Gastroesophageal sphincter (tissue), 2 donors: ENCODE measurements around the gene STT3A.

Experiments used
- EP300 ChIP-seq: sonication (generic); formaldehyde crosslinking; IDR thresholded peaks from one replicate; pipeline ENCODE4 v1.6.1; 2017; ENCODE audit warnings: antibody characterized with exemption, mild to moderate bottlenecking
- POLR2AphosphoS5 ChIP-seq: sonication (generic); formaldehyde crosslinking; IDR thresholded peaks from one replicate; pipeline ENCODE4 v1.6.1; 2017; ENCODE audit warnings: antibody characterized with exemption

DNA sequence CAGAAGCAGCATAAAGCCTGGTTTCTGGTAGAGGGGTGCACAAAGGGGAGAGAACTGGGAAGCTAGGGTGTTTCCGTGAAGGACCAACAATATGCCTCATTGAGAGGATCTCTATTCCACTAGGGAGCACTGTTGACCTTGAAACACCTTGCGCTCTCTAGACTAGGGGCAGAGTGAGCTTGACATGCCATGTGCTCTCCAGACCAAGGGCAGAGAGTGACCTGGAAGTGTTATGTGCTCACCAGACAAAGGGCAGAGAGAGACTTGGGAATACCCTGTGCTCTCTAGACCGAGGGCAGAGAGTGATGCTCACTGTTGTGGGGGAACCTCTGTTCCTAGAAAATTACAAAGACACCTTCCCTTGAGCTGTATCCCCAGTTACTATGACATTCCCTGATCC lies 38.6 kb upstream of the STT3A start:
- TF ChIP-seq EP300 (no peak), POLR2AphosphoS5 (no peak)
